HEK293 (cell line): Measurements from ENCODE around the gene BCAN.
A peak's percentile ranks its signal among the peaks of the same experiment; 100 is the strongest.

ENCODE experiments used
- CTCF ChIA-PET: fragments of 350-600 bp; formaldehyde crosslinking; extraction: SDS; loops from one replicate; lab custom pipeline; 2021; ENCODE audit warnings: antibody characterized with exemption; lab: Yijun Ruan, JAX
- POLR2A ChIA-PET: fragments of 300-600 bp; formaldehyde crosslinking; extraction: SDS; loops from one replicate; lab custom pipeline; 2020; ENCODE audit warnings: antibody characterized with exemption, inconsistent platforms; lab: Yijun Ruan, JAX
- H3K27ac ChIP-seq: fragments of 200-500 bp; sonication (Bioruptor generic); 2 replicates; pipeline ENCODE4 v1.5.1; 2014; ENCODE audit warnings: low read depth, low read length, control low read depth, inconsistent platforms; ENCODE audit errors: extremely low read depth
- H3K36me3 ChIP-seq, 2 experiments: fragments of 200-500 bp in 1 of 2; sonication (Bioruptor generic) in 1 of 2; 1 replicate in 1 of 2; 2 replicates in 1 of 2; pipeline ENCODE4 v1.5.1; 2014 to 2017; ENCODE audit warnings: inconsistent platforms in 2 of 2, low read length in 2 of 2; ENCODE audit not compliant: control insufficient read depth in 2 of 2, insufficient read depth in 1 of 2
- H3K4me1 ChIP-seq: fragments of 200-500 bp; sonication (Bioruptor generic); 2 replicates; pipeline ENCODE4 v1.5.1; 2014; ENCODE audit warnings: mild to moderate bottlenecking, low read length, inconsistent platforms; ENCODE audit not compliant: control insufficient read depth, insufficient read depth
- H3K4me3 ChIP-seq: 2 replicates; pipeline ENCODE4 v1.5.1; 2011; ENCODE audit warnings: low read depth, mild to moderate bottlenecking, control low read depth, low read length, moderate library complexity
- H3K9me3 ChIP-seq: fragments of 200-500 bp; sonication (Bioruptor generic); 2 replicates; pipeline ENCODE4 v1.5.1; 2014; ENCODE audit warnings: low read depth, low read length, inconsistent platforms; ENCODE audit not compliant: control insufficient read depth, insufficient read depth
- EGR2 ChIP-seq: fragments of 450-650 bp; formaldehyde crosslinking; IDR thresholded peaks from 2 replicates; pipeline ENCODE4 v1.5.1; 2016; ENCODE audit warnings: low read depth, missing biosample characterization, missing genetic modification characterization
- IKZF3 ChIP-seq: fragments of 450-650 bp; IDR thresholded peaks from 2 replicates; pipeline ENCODE4 v1.5.0; 2018; ENCODE audit warnings: missing biosample characterization, mild to moderate bottlenecking, missing genetic modification characterization, moderate library complexity
- KLF16 ChIP-seq: fragments of 450-650 bp; formaldehyde crosslinking; IDR thresholded peaks from 2 replicates; pipeline ENCODE4 v1.5.1; 2017; ENCODE audit warnings: missing biosample characterization, missing genetic modification characterization
- KLF9 ChIP-seq: fragments of 450-650 bp; formaldehyde crosslinking; IDR thresholded peaks from 2 replicates; pipeline ENCODE4 v1.5.1; 2016; ENCODE audit warnings: missing biosample characterization, missing genetic modification characterization, low read depth
- PRDM10 ChIP-seq: fragments of 450-650 bp; formaldehyde crosslinking; IDR thresholded peaks from 2 replicates; pipeline ENCODE4 v1.5.1; 2016; ENCODE audit warnings: missing biosample characterization, missing genetic modification characterization
- REPIN1 ChIP-seq: fragments of 450-650 bp; formaldehyde crosslinking; IDR thresholded peaks from 2 replicates; pipeline ENCODE4 v1.5.1; 2017; ENCODE audit warnings: missing biosample characterization, missing genetic modification characterization, low read depth
- SCRT1 ChIP-seq: fragments of 450-650 bp; formaldehyde crosslinking; IDR thresholded peaks from 2 replicates; pipeline ENCODE4 v1.5.1; 2016; ENCODE audit warnings: missing biosample characterization, missing genetic modification characterization, borderline replicate concordance
- SP3 ChIP-seq: fragments of 450-650 bp; formaldehyde crosslinking; IDR thresholded peaks from 2 replicates; pipeline ENCODE4 v1.5.1; 2016; ENCODE audit warnings: missing biosample characterization, missing genetic modification characterization
- WT1 ChIP-seq: fragments of 450-650 bp; formaldehyde crosslinking; IDR thresholded peaks from 2 replicates; pipeline ENCODE4 v1.5.1; 2016; ENCODE audit warnings: missing biosample characterization, missing genetic modification characterization
- ZBTB6 ChIP-seq: fragments of 450-650 bp; formaldehyde crosslinking; IDR thresholded peaks from 2 replicates; pipeline ENCODE4 v1.5.1; 2017; ENCODE audit warnings: missing biosample characterization, missing genetic modification characterization
- ZBTB8A ChIP-seq: fragments of 450-650 bp; formaldehyde crosslinking; IDR thresholded peaks from 2 replicates; pipeline ENCODE4 v1.5.1; 2016; ENCODE audit warnings: missing biosample characterization, missing genetic modification characterization
- ZFHX2 ChIP-seq: fragments of 450-650 bp; formaldehyde crosslinking; conservative IDR thresholded peaks from 2 replicates; pipeline ENCODE4 v1.5.1; 2016; ENCODE audit warnings: missing biosample characterization, missing genetic modification characterization
- ZNF18 ChIP-seq: fragments of 450-650 bp; formaldehyde crosslinking; IDR thresholded peaks from 2 replicates; pipeline ENCODE4 v1.5.1; 2016; ENCODE audit warnings: missing biosample characterization, missing genetic modification characterization
- ZNF302 ChIP-seq: fragments of 450-650 bp; formaldehyde crosslinking; IDR thresholded peaks from 2 replicates; pipeline ENCODE4 v1.5.1; 2016; ENCODE audit warnings: missing biosample characterization, missing genetic modification characterization, low read depth
- ZNF335 ChIP-seq: fragments of 450-650 bp; formaldehyde crosslinking; conservative IDR thresholded peaks from 2 replicates; pipeline ENCODE4 v1.5.1; 2016; ENCODE audit warnings: missing biosample characterization, missing genetic modification characterization
- ZNF549 ChIP-seq: fragments of 450-650 bp; IDR thresholded peaks from 2 replicates; pipeline ENCODE4 v1.5.1; 2018; ENCODE audit warnings: missing biosample characterization, missing genetic modification characterization, mild to moderate bottlenecking, inconsistent platforms, moderate library complexity
- ZNF76 ChIP-seq: fragments of 450-650 bp; formaldehyde crosslinking; IDR thresholded peaks from 2 replicates; pipeline ENCODE4; 2016; ENCODE audit warnings: low read depth, missing biosample characterization, missing genetic modification characterization, borderline replicate concordance

Gene BCAN

GRCh38 chr1:156675210-156676113, 33.5 kb downstream of the BCAN start (continued):
- peak; percentile 49 for TF ChIP-seq PRDM10 (tag by site-specific recombination)

GRCh38 chr1:156676114-156676819, 34.4 kb downstream of the BCAN start:
- ChIA-PET POLR2A (interaction anchor here (1.1 to 2.2 kb wide), 4 partner anchors 11 to 52 kb away, joined by 4 to 20 read pairs (median 10); partner anchors contain the start of genes ISG20L2 and METTL25B), CTCF (interaction anchor here (0.5 to 21.1 kb wide), 8 partner anchors 14 to 1506 kb away, joined by 3 to 564 read pairs (median 104); partner anchors contain the start of genes HAPLN2, ISG20L2 and METTL25B)
- H3K9me3 ChIP-seq, result no peaks in the 10 kb centered on the region
- H3K36me3 ChIP-seq, result peaks cover 0 to 16% of the 10 kb centered on the region in 2 experiments; a peak in 1 of 3 replicates
- H3K4me3 ChIP-seq, result no peak overlapping the region
- no peaks in the 10 kb centered on the region for H3K4me1 ChIP-seq
- H3K27ac ChIP-seq, result no peak overlapping the region
- no peak for TF ChIP-seq ZNF302 (tag by site-specific recombination)
- no peak for TF ChIP-seq ZBTB8A (tag by site-specific recombination)
- TF ChIP-seq ZNF335 (tag by site-specific recombination), result no peak
- TF ChIP-seq ZBTB6 (tag by site-specific recombination), result peak; percentile 56; the same call in 1 of the 2 replicates

- CTCF ChIA-PET, result interaction anchor here (0.5 to 21.1 kb wide), 15 partner anchors 14 to 1539 kb away, joined by 3 to 564 read pairs (median 5); partner anchors contain the start of genes CRABP2, HAPLN2, ISG20L2 and METTL25B
- Histone ChIP-seq H3K4me3 (peak within 1 kb of the TSS; percentile 23), H3K27ac (no peak within 1 kb of the TSS)
- TF ChIP-seq SP3 (tag by site-specific recombination) (peak; percentile 83), KLF16 (tag by site-specific recombination) (0 out of 2 replicates have a peak, but pooled peaks have one; percentile 56), KLF9 (0 out of 2 replicates have a peak, but pooled peaks have one; percentile 40), IKZF3 (tag by site-specific recombination) (0 out of 2 replicates have a peak, but pooled peaks have one; percentile 44), REPIN1 (tag by site-specific recombination) (no peak), SCRT1 (tag by site-specific recombination) (no peak), ZBTB6 (tag by site-specific recombination) (peak; percentile 59; the same call in 1 of the 2 replicates), ZNF18 (peak; percentile 88), EGR2 (tag by site-specific recombination) (peak; percentile 54; the same call in 1 of the 2 replicates), ZFHX2 (tag by site-specific recombination) (peak; percentile 47), ZNF76 (peak; percentile 28; the same call in 1 of the 2 replicates), ZNF549 (tag by site-specific recombination) (no peak), WT1 (tag by site-specific recombination) (peak; percentile 68)
These were observed 35.1 kb downstream of the BCAN start, which contains the start of gene NES for GRCh38 chr1:156676820-156677615. TSS of gene NES (minus strand) at chr1:156677407. CDS start at chr1:156677264, 143 bp downstream.

More at GRCh38 chr1:156676820-156677615, 35.1 kb downstream of the BCAN start, which contains the start of gene NES:
- POLR2A ChIA-PET, result interaction anchor here (0.5 to 2.2 kb wide), 8 partner anchors 12 to 146 kb away, joined by 3 to 20 read pairs (median 4); partner anchors contain the start of genes ISG20L2 and METTL25B
- no peaks in the 10 kb centered on the region for H3K9me3 ChIP-seq
- peaks cover 0 to 16% of the 10 kb centered on the region in 2 experiments; a peak in 1 of 3 replicates for H3K36me3 ChIP-seq
- no peaks in the 10 kb centered on the region for H3K4me1 ChIP-seq
